Kidney (tissue), 14 donors: ENCODE data around the gene COX15. TPM values are rescaled to one million over a fixed set of nuclear protein-coding genes. Genes with fewer than 3 reads are reported as not detected.

ENCODE experiments used
- DNase-seq, 5 donors: peaks; one replicate each; pipeline ENCODE4 v3.0.0-alpha.2; 2013 to 2020
- FAIRE-seq: peaks from 2 replicates; lab custom pipeline; 2012; peaks lifted over from hg19 to GRCh38; lab: Jason Lieb, UNC
- H3K27ac ChIP-seq, 2 donors: one replicate each; pipeline ENCODE4 v1.7.0; 2013; ENCODE audit warnings: low read depth in 2 of 2, low read length in 2 of 2, inconsistent platforms in 1 of 2
- H3K27me3 ChIP-seq: one replicate; pipeline ENCODE4 v1.7.1; 2013; ENCODE audit warnings: low read length, inconsistent platforms; ENCODE audit not compliant: control insufficient read depth, insufficient read depth
- H3K36me3 ChIP-seq, 3 donors: one replicate each; pipeline versions ENCODE4 v1.7.0 to v1.7.1; 2013; ENCODE audit warnings: low read length in 3 of 3, control low read depth in 1 of 3, inconsistent platforms in 1 of 3; ENCODE audit not compliant: insufficient read depth in 3 of 3, control insufficient read depth in 2 of 3
- H3K4me1 ChIP-seq, 3 donors: one replicate each; pipeline versions ENCODE4 v1.7.0 to v1.7.1; 2013; ENCODE audit warnings: low read length in 3 of 3, inconsistent platforms in 1 of 3, low read depth in 1 of 3; ENCODE audit not compliant: control insufficient read depth in 2 of 3, insufficient read depth in 2 of 3
- H3K4me3 ChIP-seq, 3 donors: one replicate each; pipeline versions ENCODE4 v1.7.0 to v1.8.1; 2013; ENCODE audit warnings: low read length in 3 of 3, control low read depth in 1 of 3, inconsistent platforms in 1 of 3
- H3K9ac ChIP-seq, 3 donors: one replicate each; pipeline versions ENCODE4 v1.7.0 to v1.7.1; 2013; ENCODE audit warnings: low read length in 3 of 3, control low read depth in 1 of 3, inconsistent platforms in 1 of 3
- H3K9me3 ChIP-seq, 3 donors: one replicate each; pipeline versions ENCODE4 v1.7.0 to v1.7.1; 2013; ENCODE audit warnings: low read length in 3 of 3, control low read depth in 1 of 3, inconsistent platforms in 1 of 3; ENCODE audit not compliant: control insufficient read depth in 2 of 3, insufficient read depth in 1 of 3
- CTCF ChIP-seq: IDR thresholded peaks from 3 replicates; pipeline ENCODE4 v1.5.1; 2012; ENCODE audit warnings: mild to moderate bottlenecking, moderate library complexity, borderline replicate concordance; ENCODE audit not compliant: insufficient read depth; ENCODE audit errors: extremely low read depth
- intact Hi-C: fragments of 100-400 bp; cut with DNase I; formaldehyde crosslinking; loops from one replicate; pipeline ENCODE4 v1.11.1; 2022
- polyA plus RNA-seq: library from polyadenylated mRNA; stranded (reverse); fragments of 350-450 nt; fragmentation: Illumina TruSeq; extraction: RNeasy Lipid Tissue Mini Kit (QIAGEN cat#74804); gene quantifications from one replicate; pipeline ENCODE4 v1.2.3, GENCODE V29; 2014; ENCODE audit warnings: low read depth, low replicate concordance; ENCODE audit not compliant: insufficient read depth
- total RNA-seq: library from RNA; stranded (reverse); fragmentation: NEBNext Ultra II Directional; extraction: Animal tissue kit (Norgen Biotek cat#: 25700); gene quantifications from one replicate; pipeline ENCODE4 v1.2.1, GENCODE V29; 2021
- donor health status: control.
- donor health status: control.
- donor health status: control.
- donor health status: control.
- donor health status: control.
- donor health status: DM: yes; HTN: yes; CAD: no.
- donor health status: Normal renal cell carcinoma (clear cell type).

COX15 gene
- total and polyA plus RNA-seq, 2 donors from 2014 or later: 30.9 to 40.4 TPM

- no peak for FAIRE-seq
- intact Hi-C loops: no loop called here
- H3K36me3 ChIP-seq: peaks cover 0 to 6% (median 0%) of the 10 kb centered on the region in 3 donors
- TF ChIP-seq CTCF: no peak
- DNase-seq: peak in 1 of 5 donors; percentile 4
- no peak overlapping the region for H3K27ac ChIP-seq
- H3K9me3 ChIP-seq: no peaks in the 10 kb centered on the region
- H3K27me3 ChIP-seq: no peaks in the 10 kb centered on the region
- H3K4me3 ChIP-seq: peak overlapping the region in 1 of 3 donors; percentile 17
- peaks cover 0 to 2% (median 0%) of the 10 kb centered on the region in 3 donors for H3K4me1 ChIP-seq
- H3K9ac ChIP-seq: no peak overlapping the region
Observed at GRCh38 chr10:99733366-99733765, 1.4 kb upstream of the COX15 start.

- H3K27ac ChIP-seq: peak overlapping the region; percentile 70 to 96
- DNase-seq: no peak
- H3K36me3 ChIP-seq: peaks cover 2 to 14% (median 4%) of the 10 kb centered on the region in 3 donors
- H3K4me1 ChIP-seq: peaks cover 0 to 2% (median 0%) of the 10 kb centered on the region in 3 donors
- TF ChIP-seq CTCF: no peak
- H3K9ac ChIP-seq: peak overlapping the region; percentile 95 to 97 (median 97)
- no peaks in the 10 kb centered on the region for H3K27me3 ChIP-seq
- H3K9me3 ChIP-seq: no peaks in the 10 kb centered on the region
- no peak for FAIRE-seq
- intact Hi-C loops: no loop called here
- peak overlapping the region; percentile 97 to 99 (median 98) for H3K4me3 ChIP-seq
Observed at GRCh38 chr10:99731306-99732032, 458 bp downstream of the COX15 start.

GRCh38 chr10:99730026-99730425, 1.9 kb downstream of the COX15 start:
- H3K9ac ChIP-seq: no peak overlapping the region
- no peak overlapping the region for H3K4me3 ChIP-seq
- H3K4me1 ChIP-seq: peaks cover 0 to 2% (median 0%) of the 10 kb centered on the region in 3 donors
- FAIRE-seq (no peak), DNase-seq (no peak)
- peaks cover 5 to 18% (median 12%) of the 10 kb centered on the region in 3 donors for H3K36me3 ChIP-seq
- TF ChIP-seq CTCF: no peak
- no peaks in the 10 kb centered on the region for H3K9me3 ChIP-seq
- H3K27ac ChIP-seq: no peak overlapping the region
- intact Hi-C loops: no loop called here
- H3K27me3 ChIP-seq: no peaks in the 10 kb centered on the region
